Daoy (cell line): ENCODE data around the gene PXMP4. TPM values are rescaled to one million over a fixed set of nuclear protein-coding genes. Genes with fewer than 3 reads are reported as not detected.

Experiments
- DNase-seq: peaks from one replicate; pipeline ENCODE4 v3.0.0-alpha.2; 2015; ENCODE audit warnings: low read depth
- total RNA-seq: library from RNA; depleted of rRNA; stranded (reverse); fragments of >200 nt; shearing (Covaris generic); gene quantifications from 2 replicates; pipeline ENCODE4 v1.2.3, GENCODE V29; 2014; rRNA removed

PXMP4 gene
- total RNA-seq, 1 experiment from 2014 or later, result 0.74 TPM

DNA sequence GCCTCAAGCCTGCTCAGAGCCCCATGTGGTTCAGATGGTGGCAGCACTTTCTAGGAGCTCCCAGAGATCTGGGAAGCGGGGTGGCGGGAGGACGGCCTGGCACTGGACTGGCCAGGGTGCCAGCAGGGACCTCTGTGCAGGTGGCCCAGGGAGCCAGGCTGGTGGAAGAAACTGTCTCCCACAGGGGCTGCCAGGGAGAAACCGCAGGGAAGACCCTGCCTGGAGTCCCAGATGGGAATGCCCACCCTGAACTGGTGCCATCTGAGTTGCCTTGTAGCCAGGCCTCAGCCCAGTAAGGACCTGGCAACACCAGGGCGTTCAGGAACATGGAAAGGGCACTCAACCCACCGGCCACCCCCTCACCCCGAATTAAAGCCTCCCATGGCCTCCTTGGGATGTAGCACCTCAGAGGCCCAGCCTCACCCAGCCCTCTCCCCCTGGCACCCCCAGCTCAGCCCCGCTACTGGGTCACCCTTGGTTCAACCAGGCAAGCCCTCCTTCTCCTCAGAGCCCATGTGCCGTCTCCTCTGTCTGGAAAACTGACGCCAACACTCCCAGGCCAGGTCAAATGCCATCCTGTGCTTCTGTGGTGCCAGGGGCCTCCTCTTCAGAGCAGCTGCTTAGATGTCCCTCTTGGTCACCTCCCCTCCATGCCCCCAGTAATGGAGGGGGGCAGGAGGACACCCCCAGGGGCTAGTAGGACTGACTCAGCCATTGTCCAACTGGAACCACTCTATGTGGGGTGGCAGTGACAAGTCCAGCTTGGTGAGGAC lies 63.9 kb downstream of the PXMP4 start:
- no peak for DNase-seq

DNA sequence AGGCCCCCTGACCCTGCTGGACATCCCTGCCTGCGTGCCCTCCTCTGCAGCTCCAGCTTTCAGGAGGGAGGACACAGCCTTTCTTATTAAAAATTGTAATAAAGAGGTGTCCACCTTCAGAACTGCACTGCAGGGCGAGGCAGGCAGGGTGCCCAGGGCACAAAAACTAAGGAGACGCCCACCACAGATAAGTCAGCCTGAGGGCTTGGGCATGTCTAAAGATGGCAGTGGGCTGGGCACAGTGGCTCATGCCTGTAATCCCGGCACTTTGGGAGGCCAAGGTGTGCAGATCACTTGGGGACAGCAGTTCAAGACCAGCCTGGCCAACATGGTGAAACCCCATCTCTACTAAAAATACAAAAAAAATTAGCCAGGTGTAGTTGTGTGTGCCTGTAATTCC lies 64.9 kb downstream of the PXMP4 start:
- DNase-seq, result no peak

DNA sequence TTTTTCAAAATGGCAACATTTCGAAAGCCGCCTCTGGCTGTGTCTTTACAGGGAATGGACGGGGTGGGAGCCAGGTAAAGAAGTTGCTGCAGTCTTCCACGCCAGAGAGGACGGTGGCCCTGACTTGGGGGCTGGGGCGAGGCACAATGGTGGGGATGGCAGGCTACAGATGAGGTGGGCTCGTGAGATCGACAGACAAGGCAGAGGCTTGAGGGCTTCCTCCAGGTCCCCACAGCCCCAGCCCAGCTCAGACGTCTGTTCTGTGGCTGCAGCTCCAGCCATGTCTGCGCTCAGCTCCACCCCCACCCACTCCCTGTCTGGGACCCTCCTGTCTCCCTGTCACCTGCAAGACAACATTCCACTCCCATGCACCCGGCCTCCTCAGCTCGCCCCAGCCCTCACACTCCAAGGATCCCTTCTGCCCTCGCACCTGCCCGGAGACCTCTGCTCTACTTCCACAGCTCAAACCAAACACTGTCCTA lies 65.4 kb downstream of the PXMP4 start:
- no peak for DNase-seq

DNA sequence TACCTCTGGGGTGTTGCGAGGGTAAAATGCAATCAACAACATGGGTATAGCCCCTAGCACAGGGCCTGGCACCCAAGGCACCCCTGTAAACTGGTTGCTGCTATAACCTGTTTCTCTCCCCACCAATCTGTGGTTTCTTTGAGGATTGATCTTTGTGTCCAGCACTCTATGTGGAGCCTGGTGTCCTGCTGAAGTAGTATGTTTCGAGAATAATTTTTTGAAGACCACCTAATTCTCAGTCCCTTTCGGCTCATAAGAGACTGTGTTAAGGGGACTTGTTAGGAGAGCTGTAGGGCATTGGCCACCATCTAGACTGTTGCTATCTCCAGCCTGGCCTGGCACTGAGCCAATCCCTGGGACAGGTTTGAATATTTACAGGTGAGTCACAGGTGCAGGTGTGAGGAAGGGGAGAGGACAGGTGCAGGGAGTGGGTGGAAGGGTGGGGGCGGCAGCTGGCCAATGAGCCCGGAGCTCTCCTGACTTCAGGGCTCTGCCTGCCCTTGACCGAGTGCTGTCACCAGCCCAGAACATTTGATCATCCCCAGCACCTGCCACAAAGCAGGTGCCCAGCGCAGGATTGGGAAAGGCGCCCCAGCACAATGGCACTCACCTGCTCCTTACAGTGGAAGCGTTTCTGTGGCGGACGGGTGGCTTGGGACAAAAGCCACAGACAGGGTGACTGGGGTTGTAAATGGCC lies 66.1 kb downstream of the PXMP4 start:
- DNase-seq, result no peak

DNA sequence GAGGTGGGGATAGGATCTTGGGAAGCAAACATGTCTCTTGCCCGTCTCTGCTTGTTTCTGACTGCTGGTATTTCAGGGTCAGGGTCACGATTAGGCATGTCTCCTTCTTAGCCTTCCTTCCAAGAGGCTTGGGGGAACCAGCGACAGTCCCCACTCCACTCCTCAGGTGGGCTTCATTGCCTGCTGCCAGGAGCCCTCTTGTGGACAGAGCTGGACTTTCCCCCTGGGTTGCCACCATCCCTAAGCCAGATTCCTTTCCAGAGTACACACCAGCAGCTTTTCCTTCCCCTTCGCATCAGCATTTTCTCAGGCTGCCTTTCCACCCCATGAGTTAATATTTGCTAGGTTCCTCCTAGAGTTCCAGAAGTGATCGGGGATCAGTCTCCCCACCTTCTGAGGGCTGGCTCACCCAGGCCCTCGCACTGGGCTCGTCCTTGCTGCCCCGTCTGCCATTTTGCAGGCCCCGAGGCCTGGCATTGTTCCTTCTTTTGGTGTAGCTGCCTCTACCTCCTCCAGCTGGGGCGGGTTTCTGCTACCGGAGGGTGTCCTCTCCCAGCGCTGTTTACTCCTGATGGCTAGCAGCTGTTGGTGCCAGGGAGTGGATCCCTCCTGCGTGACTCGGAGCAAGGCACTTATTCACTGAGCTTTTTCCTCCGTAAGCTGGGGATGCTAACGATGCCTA lies 66.8 kb downstream of the PXMP4 start:
- DNase-seq, result peak; percentile 63

Other genes starting within 250 kb of the PXMP4 start
- 3.6 and 5.1 TPM in 2 replicates for gene CBFA2T2, start 230.2 kb downstream of the PXMP4 start, total RNA-seq
- gene C20orf144, start 58.0 kb downstream of the PXMP4 start, total RNA-seq, result not detected in 2 replicates
- 0.06 and 0.18 TPM in 2 replicates for gene ACTL10, start 53.4 kb downstream of the PXMP4 start, total RNA-seq
- gene NECAB3, start 45.9 kb downstream of the PXMP4 start, total RNA-seq, result 11.5 and 17.3 TPM in 2 replicates
- 20.7 and 23.9 TPM in 2 replicates for gene E2F1, start 33.9 kb downstream of the PXMP4 start, total RNA-seq
- gene ZNF341, start 11.7 kb upstream of the PXMP4 start, total RNA-seq, result 0.68 and 1.5 TPM in 2 replicates
- 31.9 and 38.5 TPM in 2 replicates for gene CHMP4B, start 91.0 kb upstream of the PXMP4 start, total RNA-seq